Activated CD8-positive, alpha-beta memory T cell treated with anti-CD3 and anti-CD28 coated beads for 4 hours (primary cell): ENCODE data around the gene THSD8.

Source experiments
- DNase-seq, 2 donors: peaks; one replicate each; pipeline ENCODE4 v3.0.0-alpha.2; 2020; ENCODE audit warnings: low read depth in 2 of 2

THSD8 gene

DNA sequence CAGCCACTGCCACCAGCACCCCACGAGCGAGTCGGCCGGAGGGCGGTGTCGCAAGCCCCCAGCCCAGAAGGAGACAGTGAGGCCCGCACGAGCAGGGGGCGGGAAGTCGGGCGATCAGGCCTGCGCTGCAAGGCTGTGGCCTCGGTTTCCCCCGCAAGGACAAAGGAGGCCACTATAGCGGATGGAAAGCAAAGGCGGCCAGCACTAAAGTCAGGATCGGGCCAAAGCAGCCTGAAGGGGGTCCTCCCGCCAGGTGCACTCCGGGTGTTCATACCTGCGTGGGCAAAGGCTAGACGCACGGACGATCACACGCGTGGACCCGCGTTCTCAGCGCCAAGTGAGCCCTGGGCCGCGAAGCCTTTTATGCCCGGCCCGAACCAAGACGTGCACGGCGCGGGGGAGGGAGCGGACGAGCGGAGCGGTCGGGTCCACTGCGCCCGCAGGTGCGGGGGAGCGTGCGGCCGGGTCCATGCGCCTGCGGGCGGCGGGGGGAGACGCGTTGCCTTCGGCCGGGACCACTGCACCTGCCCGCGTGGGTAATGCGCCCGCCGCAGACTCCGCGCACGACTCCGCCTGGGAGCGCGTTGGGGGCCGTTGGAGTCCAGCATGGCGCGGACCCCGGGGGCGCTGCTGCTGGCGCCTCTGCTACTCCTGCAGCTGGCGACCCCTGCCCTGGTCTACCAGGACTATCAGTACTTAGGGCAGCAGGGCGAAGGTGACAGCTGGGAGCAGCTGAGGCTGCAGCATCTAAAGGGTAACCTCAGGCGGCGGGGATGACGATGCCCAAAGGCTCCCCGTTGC is at the start of gene THSD8, which contains the start of gene PRDX2:
Gene THSD8, plus strand, starts transcription at position 604 of the 801 bp plus-strand sequence. Its CDS starts 3 bp downstream, at position 607.
Gene PRDX2, minus strand, starts transcription at position 335 of the 801 bp plus-strand sequence. CDS start 539 bp downstream, outside the sequence.
- no peak for DNase-seq

DNA sequence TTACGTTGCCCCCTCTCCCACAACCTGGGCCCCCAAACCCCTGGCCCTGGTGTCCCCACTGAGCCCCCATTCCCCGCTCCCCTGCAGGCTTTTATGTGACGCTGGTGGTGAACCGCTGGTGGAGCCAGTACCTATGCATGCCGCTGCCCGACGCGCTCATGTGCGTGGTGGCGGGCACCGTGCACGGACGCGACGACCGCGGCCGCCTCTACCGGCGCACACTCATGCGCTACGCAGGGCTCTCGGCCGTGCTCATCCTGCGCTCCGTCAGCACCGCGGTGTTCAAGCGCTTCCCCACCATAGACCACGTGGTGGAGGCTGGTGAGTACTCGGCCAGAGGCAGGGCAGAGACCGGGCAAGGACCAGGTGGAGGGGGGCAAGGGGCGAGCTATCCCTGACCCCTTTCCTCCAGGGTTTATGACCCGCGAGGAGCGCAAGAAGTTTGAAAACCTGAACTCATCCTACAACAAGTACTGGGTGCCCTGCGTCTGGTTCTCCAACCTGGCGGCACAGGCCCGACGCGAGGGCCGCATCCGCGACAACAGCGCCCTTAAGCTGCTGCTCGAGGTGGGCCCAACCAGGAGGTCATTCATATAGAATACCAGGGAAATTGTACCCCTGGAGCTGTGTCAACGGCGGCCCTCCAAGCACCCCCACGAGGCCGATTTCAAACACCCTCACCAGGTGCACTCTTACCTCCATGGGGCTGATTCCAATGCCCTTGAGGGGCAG is 47.2 kb upstream of the THSD8 start:
- no peak for DNase-seq

DNA sequence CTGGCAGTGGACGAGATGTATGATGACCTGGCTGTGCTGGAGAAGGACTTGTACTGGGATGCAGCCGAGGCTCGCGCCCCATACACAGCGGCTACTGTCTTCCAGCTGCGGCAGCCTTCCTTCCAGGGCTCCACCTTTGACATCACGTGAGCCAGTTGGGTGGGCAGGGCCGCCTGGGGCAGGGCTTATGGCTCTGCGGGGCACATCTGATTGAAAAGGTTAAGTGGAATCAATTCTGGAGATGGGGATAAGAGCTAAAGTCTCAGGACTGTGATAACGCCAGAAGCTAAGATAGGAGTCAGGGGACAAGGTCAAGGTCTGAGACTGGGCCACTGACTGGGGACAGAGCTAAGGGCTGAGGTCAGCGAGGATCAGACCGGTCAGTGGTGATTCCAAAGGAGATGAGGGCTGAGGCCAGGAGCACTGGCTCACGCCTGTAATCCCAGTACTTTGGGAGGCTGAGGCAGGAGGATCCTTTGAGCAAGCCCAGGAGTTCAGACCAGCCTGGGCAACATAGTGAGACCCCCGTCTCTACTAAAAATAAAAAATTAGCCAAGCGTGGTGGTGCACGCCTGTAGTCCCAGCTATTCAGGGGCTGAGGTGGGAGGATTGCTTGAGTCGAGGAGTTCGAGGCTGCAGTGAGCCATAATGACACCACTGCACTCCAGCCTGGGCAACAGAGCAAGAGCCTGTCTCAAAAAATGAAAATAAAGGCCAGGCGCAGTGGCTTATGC is 45.6 kb upstream of the THSD8 start:
- DNase-seq = no peak

DNA sequence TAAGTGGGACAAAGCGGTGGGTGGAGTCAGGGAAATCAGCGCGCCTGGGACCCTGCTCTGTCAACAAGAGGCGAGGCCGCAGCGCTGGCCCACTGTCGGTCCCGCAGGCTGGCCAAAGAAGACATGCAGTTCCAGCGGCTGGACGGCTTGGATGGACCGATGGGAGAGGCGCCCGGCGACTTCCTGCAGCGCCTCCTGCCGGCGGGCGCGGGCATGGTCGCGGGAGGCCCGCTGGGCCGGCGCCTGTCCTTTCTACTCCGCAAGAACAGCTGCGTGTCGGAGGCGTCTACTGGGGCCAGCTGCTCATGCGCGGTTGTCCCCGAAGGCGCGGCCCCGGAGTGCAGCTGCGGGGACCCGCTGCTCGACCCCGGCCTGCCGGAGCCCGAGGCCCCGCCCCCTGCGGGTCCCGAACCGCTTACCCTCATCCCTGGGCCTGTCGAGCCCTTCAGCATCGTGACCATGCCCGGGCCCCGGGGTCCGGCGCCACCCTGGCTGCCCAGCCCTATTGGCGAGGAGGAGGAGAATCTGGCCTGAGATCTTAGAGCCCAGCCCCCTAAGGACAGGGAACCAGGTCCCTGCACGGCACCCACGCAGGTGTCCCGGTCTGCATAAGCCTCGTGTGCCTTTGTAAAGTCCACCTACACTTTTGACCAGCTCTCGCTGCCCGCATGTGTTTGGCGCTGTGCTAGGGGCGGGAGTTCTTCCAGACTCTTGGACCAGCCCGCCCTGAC is 44.2 kb upstream of the THSD8 start:
- DNase-seq = no peak

DNA sequence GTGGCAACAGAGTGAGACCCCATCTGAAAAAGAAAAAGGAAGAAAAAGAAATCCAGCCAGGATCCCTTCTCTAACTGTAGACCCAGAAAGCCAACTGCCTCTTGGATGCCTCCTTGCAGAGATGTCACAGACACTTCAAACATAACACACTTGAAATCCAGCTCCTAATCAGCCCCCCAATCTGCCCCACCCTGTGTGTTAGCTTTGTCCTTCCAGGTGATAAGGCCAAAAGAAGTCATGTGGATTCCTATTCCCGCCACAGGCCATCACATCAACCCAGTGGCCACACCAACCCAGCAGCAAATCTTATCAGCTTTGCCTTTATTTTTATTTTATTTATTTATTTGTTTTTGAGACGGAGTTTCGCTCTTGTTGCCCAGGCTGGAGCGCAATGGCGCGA is 42.2 kb upstream of the THSD8 start:
- DNase-seq = no peak

DNA sequence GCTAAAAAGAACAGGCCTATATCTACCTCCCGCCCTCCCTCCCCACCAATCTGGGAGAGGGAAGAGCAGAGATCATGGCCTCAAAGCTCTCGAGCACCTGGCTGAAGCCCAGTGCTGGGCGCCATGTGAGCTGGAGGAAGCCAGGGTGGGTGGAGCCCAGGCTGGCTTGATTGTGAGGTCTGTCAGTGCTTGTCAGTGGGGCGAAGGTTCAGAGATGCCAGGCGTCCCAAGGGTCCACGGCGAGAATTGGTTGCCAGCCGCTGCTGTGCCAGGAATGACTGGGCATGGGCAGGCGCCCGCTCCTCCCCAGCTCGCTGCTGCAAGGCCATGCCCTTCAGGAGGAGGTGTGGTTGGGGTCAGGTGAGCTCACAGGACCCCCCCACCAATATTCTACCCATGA is 38.8 kb upstream of the THSD8 start:
- no peak for DNase-seq

DNA sequence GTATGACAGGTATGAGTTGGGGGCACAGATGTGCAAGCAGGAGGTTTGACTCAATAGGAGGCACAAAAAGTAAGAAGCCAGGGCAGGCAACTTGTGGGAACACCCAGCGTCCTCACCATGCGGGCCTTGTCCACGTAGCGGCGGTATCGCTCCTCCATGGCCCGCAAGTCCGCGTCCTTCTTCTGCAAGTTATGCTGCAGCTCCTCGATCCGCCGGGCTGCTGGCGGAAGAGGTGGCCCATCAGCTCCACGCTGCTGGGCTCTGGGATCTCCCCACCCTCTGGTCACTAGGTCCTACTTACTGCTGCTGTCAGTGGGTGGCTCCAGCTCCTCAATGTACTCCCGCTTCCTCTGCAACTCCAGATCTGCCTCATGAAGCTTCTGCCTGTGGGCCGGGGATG is 37.2 kb upstream of the THSD8 start:
- DNase-seq = no peak

DNA sequence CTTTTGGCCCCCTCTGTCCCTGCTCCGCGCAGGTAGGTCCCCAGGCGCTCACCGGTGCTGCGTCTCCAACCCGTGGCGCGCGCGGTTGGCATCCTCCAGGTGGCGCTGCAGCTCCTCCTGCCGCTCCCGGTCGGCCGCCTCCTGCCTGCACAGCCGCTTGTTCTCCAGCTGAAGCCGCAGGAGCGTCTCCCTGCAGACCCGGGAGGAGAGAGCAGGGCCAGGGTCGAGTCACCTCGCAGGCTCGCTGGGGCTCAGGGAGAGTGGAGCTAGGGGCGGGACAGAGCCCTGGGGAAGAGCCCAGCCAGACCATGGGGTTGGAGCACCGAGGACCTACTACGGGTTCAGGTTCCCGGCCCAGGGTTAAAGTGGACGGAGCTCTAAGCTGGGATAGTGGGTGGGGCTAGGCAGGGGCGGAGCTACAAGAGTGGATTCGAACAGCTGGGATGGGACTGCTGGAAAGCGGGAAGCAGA is 35.8 kb upstream of the THSD8 start:
- DNase-seq = peak in 1 of 2 donors; percentile 72

DNA sequence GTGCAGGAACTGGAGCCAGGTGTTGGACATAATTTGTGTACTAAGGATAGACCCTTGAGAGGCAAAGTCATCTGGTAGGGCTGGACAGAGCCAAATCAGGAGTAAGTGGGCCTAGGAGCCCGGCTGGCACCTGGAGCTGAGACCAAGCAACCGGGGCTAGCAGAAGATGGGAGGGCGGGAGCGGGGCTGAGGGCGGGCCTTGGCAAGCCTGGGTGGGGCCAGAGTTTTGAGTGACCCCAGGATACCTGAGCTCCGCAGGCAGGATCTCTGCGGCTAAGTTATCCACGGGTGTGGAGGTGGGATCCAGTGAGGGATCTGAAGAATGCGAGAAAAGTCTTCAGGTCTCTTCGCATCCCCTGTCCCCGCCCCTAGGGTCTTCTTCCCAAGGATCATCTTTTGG is 34.7 kb upstream of the THSD8 start:
- DNase-seq = no peak

DNA sequence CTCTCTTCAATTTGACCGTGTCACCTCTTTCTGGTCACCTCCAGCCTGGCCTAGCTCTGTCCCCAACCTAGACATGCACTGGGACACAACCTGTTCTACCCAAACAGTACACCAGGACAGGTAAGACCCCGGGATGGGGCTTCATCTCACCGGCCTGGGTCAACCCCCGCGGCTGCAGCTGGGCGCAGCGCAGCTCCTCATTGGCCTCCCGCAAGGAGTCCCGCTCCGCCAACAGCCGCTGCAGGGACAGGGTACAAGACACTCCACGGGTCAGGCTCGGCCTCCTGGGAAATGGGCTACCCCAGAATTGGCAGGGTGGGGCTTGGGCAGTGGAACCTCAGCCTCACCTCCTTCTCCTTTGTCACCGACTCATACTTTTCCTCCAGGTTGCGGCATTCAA is 34.2 kb upstream of the THSD8 start:
- DNase-seq = no peak

DNA sequence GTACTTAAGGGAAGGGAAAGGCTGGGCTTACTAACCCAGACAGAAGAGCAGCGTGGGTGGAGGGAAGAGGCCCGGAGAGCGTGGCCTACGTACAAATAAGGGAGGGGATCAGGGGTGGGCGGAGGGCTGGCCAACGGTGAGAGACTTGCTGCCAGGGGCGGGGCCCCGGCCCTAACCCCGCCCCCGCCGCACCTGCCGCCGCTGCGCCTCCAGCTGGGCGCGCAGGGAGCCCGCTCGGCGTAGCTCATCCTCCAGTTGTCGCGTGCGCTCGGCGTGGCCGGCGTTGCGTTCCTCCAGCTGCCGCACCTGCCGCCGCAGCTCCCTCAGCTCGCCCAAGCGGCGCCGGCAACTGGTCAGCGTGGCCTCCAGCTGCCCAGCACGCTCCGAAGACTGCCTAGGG is 32.2 kb upstream of the THSD8 start:
- peak in 1 of 2 donors; percentile 20 for DNase-seq

DNA sequence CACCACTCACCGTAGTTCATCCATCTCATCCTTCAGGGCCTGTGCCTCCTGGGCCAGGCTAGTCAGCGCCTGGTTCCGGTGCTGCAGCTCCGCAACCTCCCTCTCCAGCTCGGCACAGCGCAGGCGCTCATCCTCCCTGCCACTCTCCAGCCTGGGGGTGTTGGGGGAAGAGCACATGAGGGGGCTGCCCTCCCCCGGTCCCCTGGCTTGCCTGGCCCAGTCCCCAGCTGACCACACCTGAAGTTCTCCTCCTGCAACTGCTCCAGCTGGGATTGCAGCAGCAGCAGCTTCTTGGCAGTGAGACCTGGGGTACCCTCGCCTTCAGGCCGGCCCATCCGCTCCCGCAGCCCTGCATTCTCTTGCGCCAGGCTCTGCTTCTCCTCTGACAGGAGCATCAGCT is 30.9 kb upstream of the THSD8 start:
- DNase-seq = no peak

DNA sequence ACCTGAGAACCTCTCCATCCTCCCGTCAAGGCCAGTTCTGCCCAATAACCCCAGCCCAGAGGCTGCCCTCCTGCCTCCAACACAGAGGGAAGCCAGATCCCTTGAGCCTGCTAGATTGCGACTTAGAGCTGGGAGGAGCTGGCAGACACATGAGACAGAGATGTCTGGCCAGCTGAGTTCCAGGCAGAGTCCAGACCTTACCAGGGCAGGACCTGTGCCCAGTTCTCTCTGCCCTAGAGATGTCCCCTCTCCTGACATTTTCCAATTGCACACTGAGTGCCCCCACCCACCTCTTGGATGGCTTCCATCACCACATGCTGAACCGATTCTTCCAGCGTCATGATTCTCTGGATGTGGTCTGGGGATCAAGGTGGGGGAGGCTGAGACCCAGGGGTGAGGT is 29.5 kb upstream of the THSD8 start:
- DNase-seq = no peak

DNA sequence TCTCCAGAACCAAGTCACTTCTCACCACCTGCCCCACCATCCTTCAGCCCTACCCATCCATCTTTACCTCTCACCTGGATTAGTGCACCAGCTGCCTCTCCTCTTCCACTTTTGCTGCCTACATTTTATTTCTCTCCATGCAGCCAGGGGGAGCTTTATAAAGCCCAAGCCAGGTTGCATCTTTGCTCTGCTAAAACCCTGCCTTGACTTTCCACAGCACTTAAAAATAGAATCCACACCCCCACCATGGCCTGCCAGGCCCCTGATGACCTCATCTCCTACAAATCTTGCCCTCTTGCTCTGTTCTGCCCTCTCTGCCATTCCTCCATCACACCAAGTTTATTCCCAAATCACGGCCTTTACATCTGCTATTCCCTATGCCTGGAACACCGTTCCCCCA is 28.3 kb upstream of the THSD8 start:
- no peak for DNase-seq

DNA sequence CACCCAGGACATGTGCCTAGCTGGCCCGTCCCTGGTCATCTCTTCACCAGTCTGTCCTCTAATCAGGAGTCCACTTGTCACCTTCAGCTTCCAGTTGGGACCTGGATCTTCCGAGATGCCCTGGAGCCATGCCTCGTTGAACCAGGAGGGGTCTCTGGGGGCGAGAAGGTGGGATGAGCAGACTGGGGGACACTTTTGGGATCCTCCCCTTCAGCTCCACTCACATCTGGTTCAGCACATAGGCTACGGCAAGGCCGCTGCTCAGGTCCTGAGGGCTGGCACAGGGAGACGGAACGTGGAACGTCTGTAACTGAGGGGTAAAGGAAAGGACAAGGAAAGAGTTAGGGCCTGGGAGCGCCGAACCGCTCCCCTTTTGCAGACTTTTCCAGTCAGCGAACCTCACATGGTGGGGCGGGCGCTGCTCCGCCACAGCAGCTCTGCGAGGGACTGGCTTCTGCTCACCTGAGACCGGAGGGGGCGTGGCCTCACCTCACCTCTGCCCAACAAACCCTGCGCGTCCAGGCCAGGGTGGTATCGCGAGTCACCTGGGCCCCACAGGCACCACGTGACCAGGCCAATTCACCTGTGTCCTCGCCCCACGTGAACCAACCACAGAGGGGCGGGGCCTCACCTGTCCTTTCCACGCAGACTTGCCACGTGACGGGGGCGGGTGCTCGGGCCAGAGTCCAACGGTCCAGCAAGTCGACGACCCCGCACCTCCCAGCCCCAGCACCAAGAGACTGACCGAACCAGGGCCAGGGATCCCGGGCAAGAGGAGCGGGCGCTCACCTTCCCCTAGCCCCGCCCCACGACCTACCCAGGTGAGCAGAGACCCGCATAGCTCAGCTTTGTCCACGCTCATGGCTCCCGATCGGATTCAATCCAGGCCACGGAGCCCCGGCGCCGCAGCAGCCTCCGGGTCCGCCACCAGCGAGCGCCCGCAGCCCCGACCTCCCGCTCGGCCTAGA is 27.0 kb upstream of the THSD8 start, which contains the start of gene HOOK2:
Gene HOOK2, minus strand, starts transcription at position 965 of the 968 bp plus-strand sequence. Its CDS starts 103 bp downstream, at position 862.
- DNase-seq = no peak

DNA sequence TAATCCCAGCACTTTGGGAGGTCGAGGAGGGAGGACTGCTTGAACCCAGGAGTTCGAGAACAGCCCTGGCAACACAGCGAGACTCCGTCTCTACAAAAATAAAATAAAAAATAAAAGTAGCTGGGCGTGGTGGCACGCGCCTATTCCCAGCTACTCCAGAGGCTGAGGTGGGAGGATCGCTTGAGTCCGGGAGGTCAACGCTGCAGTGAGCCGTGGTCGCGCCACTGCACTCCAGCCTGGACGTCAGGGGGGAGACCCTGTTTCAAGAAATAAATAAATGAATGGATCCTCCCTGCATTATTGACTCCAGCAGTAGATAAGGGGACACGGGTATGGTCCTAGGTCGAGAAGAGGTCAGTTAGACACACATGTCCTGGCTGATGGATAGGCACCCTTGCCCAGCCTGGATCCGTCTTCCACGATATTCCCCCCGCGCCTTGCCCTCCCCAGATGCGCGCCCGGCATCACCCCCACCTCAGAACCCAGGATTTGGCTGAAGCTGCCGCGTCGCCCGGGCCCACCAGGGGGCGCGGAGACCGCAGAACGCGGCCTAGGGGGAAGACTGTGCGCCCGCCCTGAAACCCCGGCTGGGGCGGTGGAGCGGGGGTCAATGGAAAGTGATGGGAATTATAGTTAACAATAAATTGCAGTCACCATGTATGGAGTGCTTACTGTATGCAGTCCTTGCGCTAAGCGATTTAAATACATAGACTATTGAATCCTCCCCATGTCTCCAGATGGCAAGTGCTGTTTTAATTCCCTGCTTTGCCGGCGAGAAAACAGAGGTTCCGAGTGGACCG is 24.5 kb upstream of the THSD8 start:
- no peak for DNase-seq

DNA sequence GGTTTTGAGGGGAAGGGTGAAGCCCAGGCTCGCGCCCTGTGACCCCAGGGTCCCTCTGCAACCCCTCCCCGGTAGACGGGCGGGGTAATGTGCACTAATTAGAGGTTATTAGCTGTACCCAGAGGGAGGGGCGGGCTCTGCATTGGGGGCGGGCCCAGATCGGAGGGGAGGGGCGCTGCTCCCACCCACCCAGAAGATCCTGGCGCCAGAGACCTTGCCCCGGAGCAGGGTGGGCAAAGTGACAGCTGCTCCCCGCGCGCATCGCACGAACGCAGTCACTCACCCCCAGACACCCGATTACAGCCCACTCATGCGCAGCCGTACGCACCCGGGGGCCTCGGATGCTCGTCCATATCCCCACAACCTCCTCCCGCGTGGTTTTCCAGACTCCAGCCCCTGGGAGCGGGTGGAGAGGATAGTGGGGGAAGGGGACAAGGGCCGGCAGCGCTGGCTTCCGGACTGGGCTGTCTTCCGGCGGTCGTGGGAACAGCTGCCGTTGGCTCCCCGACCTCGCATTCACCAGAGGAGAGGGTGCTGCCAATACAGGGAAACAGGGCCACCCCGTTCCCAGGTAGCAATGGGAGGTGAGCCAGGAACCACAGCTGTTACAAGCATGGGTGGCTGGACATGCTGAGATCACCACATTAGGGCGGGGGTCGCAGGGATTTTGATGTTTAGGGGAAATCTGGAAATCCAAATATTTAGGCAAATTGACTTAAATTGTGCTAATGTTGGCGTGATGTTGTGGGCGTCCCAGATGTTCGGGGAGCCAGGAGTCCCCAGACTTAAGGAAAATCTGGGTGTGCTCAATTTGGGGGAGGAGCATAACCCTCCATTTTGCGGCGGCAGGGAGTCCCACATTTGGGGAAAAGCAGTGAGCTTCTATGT is 23.6 kb upstream of the THSD8 start:
- DNase-seq = no peak

DNA sequence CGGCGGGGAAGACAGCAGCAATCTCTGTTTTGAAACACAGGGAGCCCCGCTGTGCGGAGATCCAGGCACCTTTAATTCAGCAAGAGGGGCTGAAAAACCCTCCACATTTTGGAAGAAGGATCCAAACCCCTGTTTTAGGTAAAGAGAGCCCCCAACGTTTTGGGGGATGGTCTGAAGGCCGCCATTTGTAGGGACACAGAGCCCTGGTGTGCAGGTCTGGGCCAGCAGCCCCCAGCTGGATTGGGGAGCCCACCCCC is 23.0 kb upstream of the THSD8 start:
- no peak for DNase-seq
